H9 (cell line): ENCODE data around the gene CDC37. TPM values are rescaled to one million over a fixed set of nuclear protein-coding genes. Genes with fewer than 3 reads are reported as not detected.
"Not testable (repeated sequence)": the region's sequence is repeated elsewhere in the genome, so short reads cannot be mapped to it uniquely, and the experiment has no call there.

Experiments used
- DNase-seq: peaks from one replicate; pipeline ENCODE4 v3.0.0-alpha.2; 2017
- H2AFZ ChIP-seq: one replicate; pipeline ENCODE4 v1.6.1; 2013; ENCODE audit warnings: mild to moderate bottlenecking, low read length, control low read depth, moderate library complexity
- H2AK5ac ChIP-seq: 2 replicates; pipeline ENCODE4 v1.6.1; 2013; ENCODE audit warnings: low read length, control low read depth, mixed read lengths; ENCODE audit not compliant: insufficient read length
- H2BK120ac ChIP-seq: one replicate; pipeline ENCODE4 v1.6.1; 2013; ENCODE audit warnings: low read depth, mild to moderate bottlenecking, low read length, control low read depth, inconsistent platforms; ENCODE audit not compliant: poor library complexity, severe bottlenecking
- H2BK12ac ChIP-seq: 2 replicates; pipeline ENCODE4 v1.6.1; 2013; ENCODE audit warnings: low read length, control low read depth, mixed read lengths, low read depth; ENCODE audit not compliant: insufficient read length
- H2BK15ac ChIP-seq: 2 replicates; pipeline ENCODE4 v1.6.1; 2013; ENCODE audit warnings: low read depth, low read length, control low read depth
- H2BK20ac ChIP-seq: one replicate; pipeline ENCODE4 v1.6.1; 2013; ENCODE audit warnings: low read depth, mild to moderate bottlenecking, low read length, control low read depth, inconsistent platforms; ENCODE audit not compliant: poor library complexity, severe bottlenecking
- H2BK5ac ChIP-seq: 2 replicates; pipeline ENCODE4 v1.6.1; 2013; ENCODE audit warnings: low read length, control low read depth, mixed read lengths; ENCODE audit not compliant: insufficient read length
- H3K14ac ChIP-seq: 2 replicates; pipeline ENCODE4 v1.6.1; 2013; ENCODE audit warnings: low read length, control low read depth; ENCODE audit not compliant: insufficient read depth
- H3K18ac ChIP-seq: 2 replicates; pipeline ENCODE4 v1.6.1; 2013; ENCODE audit warnings: low read depth, mild to moderate bottlenecking, mixed read lengths, low read length, control low read depth; ENCODE audit not compliant: insufficient read length
- H3K23ac ChIP-seq: 2 replicates; pipeline ENCODE4 v1.6.1; 2013; ENCODE audit warnings: low read length, control low read depth, mixed read lengths, low read depth; ENCODE audit not compliant: insufficient read length
- H3K23me2 ChIP-seq: 2 replicates; pipeline ENCODE4 v1.6.1; 2013; ENCODE audit warnings: low read depth, mild to moderate bottlenecking, mixed read lengths, low read length, control low read depth; ENCODE audit not compliant: insufficient read length, poor library complexity, severe bottlenecking
- H3K27ac ChIP-seq: 2 replicates; pipeline ENCODE4 v1.5.1; 2013; ENCODE audit warnings: low read length, control low read depth, mixed read lengths, low read depth; ENCODE audit not compliant: insufficient read length
- H3K27me3 ChIP-seq: 2 replicates; pipeline ENCODE4 v1.6.1; 2013; ENCODE audit warnings: low read length, control low read depth, inconsistent platforms; ENCODE audit not compliant: insufficient read depth
- H3K4ac ChIP-seq: 2 replicates; pipeline ENCODE4 v1.6.1; 2013; ENCODE audit warnings: low read depth, mild to moderate bottlenecking, control low read depth, inconsistent platforms, low read length, moderate library complexity
- H3K4me1 ChIP-seq: 2 replicates; pipeline ENCODE4 v1.6.1; 2013; ENCODE audit warnings: low read length, control low read depth, inconsistent platforms; ENCODE audit not compliant: insufficient read depth
- H3K4me2 ChIP-seq: 2 replicates; pipeline ENCODE4 v1.6.1; 2013; ENCODE audit warnings: low read length, control low read depth, mixed read lengths; ENCODE audit not compliant: insufficient read length, insufficient read depth
- H3K56ac ChIP-seq: 2 replicates; pipeline ENCODE4 v1.6.1; 2013; ENCODE audit warnings: low read depth, mild to moderate bottlenecking, mixed read lengths, low read length, control low read depth; ENCODE audit not compliant: insufficient read length
- H3K79me1 ChIP-seq: 2 replicates; pipeline ENCODE4 v1.6.1; 2013; ENCODE audit warnings: low read depth, mild to moderate bottlenecking, moderate library complexity, low read length, control low read depth, inconsistent platforms; ENCODE audit not compliant: insufficient read depth, poor library complexity, severe bottlenecking
- H3K79me2 ChIP-seq: 2 replicates; pipeline ENCODE4 v1.6.1; 2013; ENCODE audit warnings: low read length, control low read depth, inconsistent platforms; ENCODE audit not compliant: insufficient read depth
- H3K9ac ChIP-seq: 2 replicates; pipeline ENCODE4 v1.6.1; 2013; ENCODE audit warnings: low read length, control low read depth, mixed read lengths; ENCODE audit not compliant: insufficient read length; ENCODE audit errors: extremely low read depth
- H3K9me3 ChIP-seq: one replicate; pipeline ENCODE4 v1.6.1; 2013; ENCODE audit warnings: low read depth, low read length, inconsistent platforms; ENCODE audit not compliant: control insufficient read depth
- H3T11ph ChIP-seq: one replicate; pipeline ENCODE4 v1.6.1; 2013; ENCODE audit warnings: mild to moderate bottlenecking, low read length, control low read depth, inconsistent platforms
- H4K20me1 ChIP-seq: one replicate; pipeline ENCODE4 v1.6.1; 2013; ENCODE audit not compliant: control insufficient read depth, insufficient read length, insufficient read depth
- H4K5ac ChIP-seq: 2 replicates; pipeline ENCODE4 v1.6.1; 2013; ENCODE audit warnings: low read depth, mild to moderate bottlenecking, mixed read lengths, low read length, control low read depth; ENCODE audit not compliant: insufficient read length
- H4K8ac ChIP-seq: replicated peaks from 2 replicates; pipeline ENCODE4 v1.6.1; 2013; ENCODE audit warnings: low read length, control low read depth, mixed read lengths, low read depth; ENCODE audit not compliant: insufficient read length
- H4K91ac ChIP-seq: 2 replicates; pipeline ENCODE4 v1.6.1; 2013; ENCODE audit warnings: low read depth, mild to moderate bottlenecking, moderate library complexity, mixed read lengths, low read length, control low read depth; ENCODE audit not compliant: insufficient read length
- H3K27ac Mint-ChIP-seq, 3 experiments: 2 replicates in 2 of 3; 3 replicates in 1 of 3; pipeline ENCODE4 v1.8.0; 2020 to 2021; ENCODE audit warnings: mixed read lengths in 3 of 3, mild to moderate bottlenecking in 1 of 3, moderate library complexity in 1 of 3
- H3K27me3 Mint-ChIP-seq: 2 replicates; pipeline ENCODE4 v1.8.0; 2021; ENCODE audit warnings: low read depth, mild to moderate bottlenecking, moderate library complexity, mixed read lengths
- H3K36me3 Mint-ChIP-seq, 3 experiments: 2 replicates in 2 of 3; 3 replicates in 1 of 3; pipeline ENCODE4 v1.8.0; 2020 to 2021; ENCODE audit warnings: low read depth in 3 of 3, mixed read lengths in 3 of 3; ENCODE audit not compliant: insufficient read depth in 1 of 3
- H3K4me1 Mint-ChIP-seq, 2 experiments: 2 replicates each; pipeline ENCODE4 v1.8.0; 2020; ENCODE audit warnings: mixed read lengths in 2 of 2
- H3K4me3 Mint-ChIP-seq, 2 experiments: 2 replicates in 1 of 2; 3 replicates in 1 of 2; pipeline ENCODE4 v1.8.0; 2020 to 2021; ENCODE audit warnings: mild to moderate bottlenecking in 2 of 2, mixed read lengths in 2 of 2, moderate library complexity in 1 of 2
- H3K9me3 Mint-ChIP-seq, 2 experiments: 2 replicates in 1 of 2; 3 replicates in 1 of 2; pipeline ENCODE4 v1.8.0; 2020; ENCODE audit warnings: mild to moderate bottlenecking in 2 of 2, mixed read lengths in 2 of 2, moderate library complexity in 1 of 2
- CTCF ChIP-seq: fragments of 200-600 bp; sonication (generic); conservative IDR thresholded peaks from 3 replicates; pipeline ENCODE4 v1.8.0; 2021; ENCODE audit warnings: antibody characterized with exemption, mild to moderate bottlenecking
- WGBS: extraction: QIAGEN DNeasy Blood & Tissue Kit; methylation state at CpG from one replicate; pipeline ENCODE4 v1.1.7; 2013; ENCODE audit warnings: missing lambda C conversion rate, low lambda C conversion rate, mixed read lengths; ENCODE audit not compliant: insufficient read length; ENCODE audit errors: extremely low coverage; 5-methylcytosine and 5-hydroxymethylcytosine counted together
- total RNA-seq: library from RNA; stranded (reverse); gene quantifications from 2 replicates; pipeline ENCODE4 v1.2.1, GENCODE V29; 2021

Gene CDC37
- total RNA-seq, 1 experiment from 2014 or later: 155 TPM

GRCh38 chr19:10399878-10400277 lies 3.5 kb downstream of the CDC37 start:
- Histone ChIP-seq H3K79me1 (peaks cover 18% of the 10 kb centered on the region), H3K4me2 (no peak overlapping the region), H2BK20ac (no peak overlapping the region), H3K23ac (no peak overlapping the region), H3K4me1 (no peaks in the 10 kb centered on the region), H4K8ac (no peak overlapping the region), H3K23me2 (peaks cover 19% of the 10 kb centered on the region), H3T11ph (no peak overlapping the region), H2BK120ac (no peak overlapping the region), H3K14ac (no peak overlapping the region), H3K9ac (no peak overlapping the region), H2BK5ac (no peak overlapping the region), H3K56ac (no peak overlapping the region), H2AFZ (no peak overlapping the region), H3K4ac (no peak overlapping the region), H3K27me3 (no peaks in the 10 kb centered on the region), H2BK12ac (no peak overlapping the region), H4K20me1 (no peaks in the 10 kb centered on the region), H4K91ac (no peak overlapping the region), H4K5ac (no peak overlapping the region), H3K27ac (no peak overlapping the region), H2AK5ac (no peak overlapping the region), H3K79me2 (peaks cover 18% of the 10 kb centered on the region; the same call in 1 of the 2 replicates), H3K9me3 (no peaks in the 10 kb centered on the region), H2BK15ac (no peak overlapping the region), H3K18ac (no peak overlapping the region)
- Mint-ChIP-seq H3K36me3 (peaks cover 22 to 51% (median 34%) of the 10 kb centered on the region in 3 experiments), H3K4me3 (no peak overlapping the region), H3K9me3 (no peaks in the 10 kb centered on the region), H3K27me3 (peaks cover 7% of the 10 kb centered on the region), H3K27ac (no peak overlapping the region), H3K4me1 (peaks cover 12 to 15% of the 10 kb centered on the region in 2 experiments)
- no peak for TF ChIP-seq CTCF
- WGBS: no CpG with 5 or more reads among the region's 8 CpGs
- no peak for DNase-seq

GRCh38 chr19:10399340-10399739 lies 4.0 kb downstream of the CDC37 start:
- Mint-ChIP-seq H3K4me1 (peaks cover 12 to 15% of the 10 kb centered on the region in 2 experiments), H3K36me3 (peaks cover 23 to 55% (median 40%) of the 10 kb centered on the region in 3 experiments)
- not testable (repeated sequence) for H3K14ac ChIP-seq, H3K4ac ChIP-seq, H3K27ac ChIP-seq, H3K27me3 ChIP-seq, H4K8ac ChIP-seq, DNase-seq, H3K56ac ChIP-seq, H2BK120ac ChIP-seq, H4K20me1 ChIP-seq, H4K91ac ChIP-seq, H3K9me3 ChIP-seq, H3K4me1 ChIP-seq, H2AK5ac ChIP-seq, H3K27me3 Mint-ChIP-seq, H3K9ac ChIP-seq, H3K18ac ChIP-seq, H3K4me2 ChIP-seq, H3K27ac Mint-ChIP-seq, H3T11ph ChIP-seq, H2BK5ac ChIP-seq, H4K5ac ChIP-seq, H2BK15ac ChIP-seq, H2BK20ac ChIP-seq, H3K23ac ChIP-seq, H3K9me3 Mint-ChIP-seq, H2AFZ ChIP-seq, H3K4me3 Mint-ChIP-seq, H2BK12ac ChIP-seq
- H3K79me2 ChIP-seq: peaks cover 18% of the 10 kb centered on the region; the same call in 1 of the 2 replicates
- peaks cover 17% of the 10 kb centered on the region for H3K23me2 ChIP-seq
- peaks cover 18% of the 10 kb centered on the region for H3K79me1 ChIP-seq
- WGBS: no CpG with 5 or more reads among the region's 8 CpGs
